Mesenchymal stem cell (in vitro differentiated cells and primary cell): ENCODE results near the gene RAB7A.

Experiments
- DNase-seq: peaks from one replicate; pipeline ENCODE4 v3.0.0-alpha.2; 2013
- H2AFZ ChIP-seq: one replicate; pipeline ENCODE4 v1.6.1; 2013; ENCODE audit warnings: low read depth, mild to moderate bottlenecking, control low read depth, inconsistent platforms, low read length, moderate library complexity
- H2AK5ac ChIP-seq: 2 replicates; pipeline ENCODE4 v1.6.1; 2013; ENCODE audit warnings: low read length, moderate library complexity, mild to moderate bottlenecking, inconsistent platforms; ENCODE audit not compliant: severe bottlenecking
- H2BK120ac ChIP-seq: one replicate; pipeline ENCODE4 v1.6.1; 2013; ENCODE audit warnings: low read depth, mild to moderate bottlenecking, inconsistent platforms, low read length, moderate library complexity
- H2BK12ac ChIP-seq, 2 experiments: one replicate each; pipeline ENCODE4 v1.6.1; 2013; ENCODE audit warnings: inconsistent platforms in 2 of 2, low read length in 2 of 2, mild to moderate bottlenecking in 2 of 2, moderate library complexity in 2 of 2, control low read depth in 1 of 2
- H2BK15ac ChIP-seq: one replicate; pipeline ENCODE4 v1.6.1; 2013; ENCODE audit warnings: mild to moderate bottlenecking, low read depth, inconsistent platforms; ENCODE audit not compliant: poor library complexity, severe bottlenecking
- H2BK5ac ChIP-seq: 2 replicates; pipeline ENCODE4 v1.6.1; 2013; ENCODE audit warnings: low read depth, mild to moderate bottlenecking, low read length, control low read depth, inconsistent platforms; ENCODE audit not compliant: poor library complexity, severe bottlenecking
- H3K14ac ChIP-seq, 2 experiments: one replicate each; pipeline ENCODE4 v1.6.1; 2013; ENCODE audit warnings: inconsistent platforms in 2 of 2, low read length in 2 of 2, control low read depth in 1 of 2, mild to moderate bottlenecking in 1 of 2, moderate library complexity in 1 of 2
- H3K18ac ChIP-seq, 2 experiments: one replicate each; pipeline ENCODE4 v1.6.1; 2013; ENCODE audit warnings: inconsistent platforms in 2 of 2, low read length in 2 of 2, control low read depth in 1 of 2, low read depth in 1 of 2, mild to moderate bottlenecking in 1 of 2
- H3K23ac ChIP-seq, 2 experiments: one replicate each; pipeline ENCODE4 v1.6.1; 2013; ENCODE audit warnings: inconsistent platforms in 2 of 2, low read length in 2 of 2, mild to moderate bottlenecking in 2 of 2, moderate library complexity in 2 of 2, control low read depth in 1 of 2
- H3K27ac ChIP-seq: 2 replicates; pipeline ENCODE4 v1.5.1; 2013; ENCODE audit warnings: mild to moderate bottlenecking, moderate library complexity, low read length, control low read depth, inconsistent platforms; ENCODE audit not compliant: poor library complexity, severe bottlenecking
- H3K27me3 ChIP-seq, 2 experiments: 2 replicates each; pipeline versions ENCODE4 v1.6.1 to v1.7.0; 2013; ENCODE audit warnings: low read length in 2 of 2, mild to moderate bottlenecking in 2 of 2, moderate library complexity in 2 of 2, control low read depth in 1 of 2, inconsistent platforms in 1 of 2; ENCODE audit not compliant: control insufficient read depth in 1 of 2, insufficient read depth in 1 of 2
- H3K36me3 ChIP-seq, 2 experiments: 2 replicates each; pipeline versions ENCODE4 v1.6.1 to v1.7.0; 2013; ENCODE audit warnings: low read length in 2 of 2, control low read depth in 1 of 2, inconsistent platforms in 1 of 2, low read depth in 1 of 2, mild to moderate bottlenecking in 1 of 2; ENCODE audit not compliant: insufficient read depth in 2 of 2, control insufficient read depth in 1 of 2
- H3K4ac ChIP-seq, 2 experiments: one replicate each; pipeline ENCODE4 v1.6.1; 2013; ENCODE audit warnings: inconsistent platforms in 2 of 2, low read length in 2 of 2, mild to moderate bottlenecking in 2 of 2, moderate library complexity in 2 of 2, control low read depth in 1 of 2, low read depth in 1 of 2
- H3K4me1 ChIP-seq: 2 replicates; pipeline ENCODE4 v1.6.1; 2013; ENCODE audit warnings: low read depth, low read length, control low read depth; ENCODE audit not compliant: control insufficient read depth, insufficient read depth
- H3K4me2 ChIP-seq: 2 replicates; pipeline ENCODE4 v1.6.1; 2013; ENCODE audit warnings: low read length, mild to moderate bottlenecking, inconsistent platforms; ENCODE audit not compliant: poor library complexity, severe bottlenecking
- H3K4me3 ChIP-seq, 2 experiments: 2 replicates each; pipeline versions ENCODE4 v1.5.1 to v1.7.0; 2013; ENCODE audit warnings: low read length in 2 of 2, mild to moderate bottlenecking in 2 of 2, control low read depth in 1 of 2, low read depth in 1 of 2; ENCODE audit not compliant: insufficient read depth in 1 of 2
- H3K79me1 ChIP-seq: replicated peaks from 2 replicates; pipeline ENCODE4 v1.6.1; 2013; ENCODE audit warnings: mild to moderate bottlenecking, control low read depth, low read length, inconsistent platforms; ENCODE audit not compliant: poor library complexity, severe bottlenecking
- H3K9ac ChIP-seq: 2 replicates; pipeline ENCODE4 v1.7.0; 2013; ENCODE audit warnings: mild to moderate bottlenecking, low read length, moderate library complexity
- H3K9me3 ChIP-seq: 2 replicates; pipeline ENCODE4 v1.7.0; 2013; ENCODE audit warnings: mild to moderate bottlenecking, low read length; ENCODE audit not compliant: control insufficient read depth
- H4K8ac ChIP-seq: one replicate; pipeline ENCODE4 v1.6.1; 2013; ENCODE audit warnings: inconsistent platforms, mild to moderate bottlenecking, low read length, moderate library complexity
- H4K91ac ChIP-seq: one replicate; pipeline ENCODE4 v1.6.1; 2013; ENCODE audit warnings: mild to moderate bottlenecking, low read length, inconsistent platforms
- WGBS: methylation state at CpG from one replicate; pipeline ENCODE4 v1.1.7; 2013; ENCODE audit warnings: mixed read lengths; 5-methylcytosine and 5-hydroxymethylcytosine counted together

Gene RAB7A

GRCh38 chr3:128742821-128743594 lies 17.0 kb downstream of the RAB7A start:
- Histone ChIP-seq H3K9ac (no peak overlapping the region), H2BK15ac (no peak overlapping the region), H2AFZ (no peak overlapping the region), H2BK5ac (no peak overlapping the region), H2BK12ac (no peak overlapping the region), H3K18ac (no peak overlapping the region), H3K23ac (no peak overlapping the region), H3K4ac (no peak overlapping the region), H3K14ac (no peak overlapping the region), H3K36me3 (peaks cover 27 to 45% of the 10 kb centered on the region in 2 experiments), H3K27me3 (no peaks in the 10 kb centered on the region), H3K79me1 (peaks cover 5% of the 10 kb centered on the region), H3K9me3 (no peaks in the 10 kb centered on the region), H3K27ac (no peak overlapping the region), H4K8ac (no peak overlapping the region), H3K4me1 (no peaks in the 10 kb centered on the region), H2BK120ac (no peak overlapping the region), H3K4me3 (no peak overlapping the region), H2AK5ac (no peak overlapping the region), H3K4me2 (no peak overlapping the region), H4K91ac (no peak overlapping the region)
- DNase-seq = peak; percentile 11
- WGBS = 99% methylated on average over 36 of the region's 38 CpGs

- Histone ChIP-seq H2BK5ac (no peak overlapping the region), H3K79me1 (peaks cover 9% of the 10 kb centered on the region), H3K4me2 (no peak overlapping the region), H3K27ac (no peak overlapping the region), H2AK5ac (no peak overlapping the region), H3K36me3 (peaks cover 37 to 39% of the 10 kb centered on the region in 2 experiments), H4K8ac (no peak overlapping the region), H2BK120ac (no peak overlapping the region), H3K4me1 (peaks cover under 1% of the 10 kb centered on the region), H3K23ac (no peak overlapping the region), H3K4me3 (no peak overlapping the region), H4K91ac (no peak overlapping the region), H2BK12ac (no peak overlapping the region), H2AFZ (no peak overlapping the region), H3K9me3 (no peaks in the 10 kb centered on the region), H3K9ac (no peak overlapping the region), H3K4ac (no peak overlapping the region), H3K14ac (no peak overlapping the region), H2BK15ac (no peak overlapping the region), H3K27me3 (no peaks in the 10 kb centered on the region), H3K18ac (no peak overlapping the region)
- DNase-seq = no peak
- 98% methylated on average over 2 of the region's 3 CpGs for WGBS
Observed at GRCh38 chr3:128745742-128746141, 19.8 kb downstream of the RAB7A start.

- Histone ChIP-seq H2AFZ (no peak overlapping the region), H3K4me3 (no peak overlapping the region), H3K9me3 (no peaks in the 10 kb centered on the region), H4K8ac (no peak overlapping the region), H4K91ac (no peak overlapping the region), H3K18ac (no peak overlapping the region), H3K27ac (no peak overlapping the region), H3K4me2 (no peak overlapping the region), H3K36me3 (peaks cover 39% of the 10 kb centered on the region in 2 experiments), H3K9ac (no peak overlapping the region), H3K4me1 (peaks cover 1% of the 10 kb centered on the region), H2BK5ac (no peak overlapping the region), H3K14ac (no peak overlapping the region), H2BK15ac (no peak overlapping the region), H3K79me1 (peaks cover 9% of the 10 kb centered on the region), H2BK12ac (no peak overlapping the region), H3K27me3 (no peaks in the 10 kb centered on the region), H2BK120ac (no peak overlapping the region), H2AK5ac (no peak overlapping the region), H3K23ac (no peak overlapping the region), H3K4ac (no peak overlapping the region)
- DNase-seq = no peak
- WGBS = no CpG with 5 or more reads among the region's 2 CpGs
Observed at GRCh38 chr3:128746881-128747280, 20.9 kb downstream of the RAB7A start.

GRCh38 chr3:128748557-128748956 lies 22.6 kb downstream of the RAB7A start:
- Histone ChIP-seq H4K8ac (no peak overlapping the region), H2BK12ac (no peak overlapping the region), H2BK5ac (no peak overlapping the region), H2AFZ (no peak overlapping the region), H3K23ac (no peak overlapping the region), H3K4me2 (no peak overlapping the region), H3K27me3 (no peaks in the 10 kb centered on the region), H3K4me1 (peaks cover 1% of the 10 kb centered on the region), H3K9me3 (no peaks in the 10 kb centered on the region), H2BK15ac (no peak overlapping the region), H3K4me3 (no peak overlapping the region), H2AK5ac (no peak overlapping the region), H2BK120ac (no peak overlapping the region), H3K9ac (no peak overlapping the region), H3K14ac (no peak overlapping the region), H3K18ac (no peak overlapping the region), H4K91ac (no peak overlapping the region), H3K36me3 (peaks cover 26 to 33% of the 10 kb centered on the region in 2 experiments), H3K4ac (no peak overlapping the region), H3K27ac (no peak overlapping the region), H3K79me1 (peaks cover 9% of the 10 kb centered on the region)
- WGBS = 100% methylated on average over 4 of the region's 4 CpGs
- no peak for DNase-seq
